Activated CD4-positive, CD25-positive, alpha-beta regulatory T cell (primary cell): ENCODE data around the gene CACNA1F.

Experiments
- DNase-seq, 4 experiments: peaks; one replicate each; lab custom pipeline; 2025; lab: John Stamatoyannopoulos, UW

Gene CACNA1F

GRCh38 chrX:49155243-49155899 lies 77.8 kb downstream of the CACNA1F start:
- DNase-seq, result no peak
